ENCODE results near the gene PWWP2B.
"Not testable (repeated sequence)": the region's sequence is repeated elsewhere in the genome, so short reads cannot be mapped to it uniquely, and the experiment has no call there.

The PWWP2B gene

GRCh38 chr10:132363921-132364593 is 32.9 kb upstream of the PWWP2B start:
- DNase-seq: no peak

GRCh38 chr10:132364594-132364970 is 32.4 kb upstream of the PWWP2B start:
- DNase-seq: peak; percentile 76

GRCh38 chr10:132365102-132365501 is 31.9 kb upstream of the PWWP2B start:
- no peak for DNase-seq

- no peak for DNase-seq
These were observed 31.0 kb upstream of the PWWP2B start for GRCh38 chr10:132366006-132366405.

GRCh38 chr10:132366499-132366898 is 30.5 kb upstream of the PWWP2B start:
- DNase-seq: no peak

- no peak for DNase-seq
These were observed 28.6 kb upstream of the PWWP2B start for GRCh38 chr10:132368391-132368790.

- DNase-seq: no peak
These were observed 27.9 kb upstream of the PWWP2B start for GRCh38 chr10:132368881-132369635.

- DNase-seq: no peak
These were observed 27.3 kb upstream of the PWWP2B start for GRCh38 chr10:132369636-132370185.

GRCh38 chr10:132370426-132371340 is 26.3 kb upstream of the PWWP2B start:
- no peak for DNase-seq

GRCh38 chr10:132371641-132372081 is 25.3 kb upstream of the PWWP2B start:
- DNase-seq: no peak

GRCh38 chr10:132372516-132373095 is 24.4 kb upstream of the PWWP2B start:
- DNase-seq: no peak

GRCh38 chr10:132373241-132373955 is 23.6 kb upstream of the PWWP2B start:
- no peak for DNase-seq

GRCh38 chr10:132374176-132374575 is 22.8 kb upstream of the PWWP2B start:
- DNase-seq: no peak

GRCh38 chr10:132374612-132375011 is 22.4 kb upstream of the PWWP2B start:
- DNase-seq: no peak

GRCh38 chr10:132375116-132375794 is 21.7 kb upstream of the PWWP2B start:
- no peak for DNase-seq

- no peak for DNase-seq
These were observed 21.2 kb upstream of the PWWP2B start for GRCh38 chr10:132375795-132376297.

- no peak for DNase-seq
These were observed 20.6 kb upstream of the PWWP2B start for GRCh38 chr10:132376394-132376851.

- DNase-seq: no peak
These were observed 19.7 kb upstream of the PWWP2B start for GRCh38 chr10:132377326-132377725.

- not testable (repeated sequence) for DNase-seq
These were observed 18.0 kb upstream of the PWWP2B start for GRCh38 chr10:132379026-132379425.

- not testable (repeated sequence) for DNase-seq
These were observed 16.0 kb upstream of the PWWP2B start for GRCh38 chr10:132380986-132381385.

- no peak for DNase-seq
These were observed 15.3 kb upstream of the PWWP2B start for GRCh38 chr10:132381741-132382140.
